Lung (tissue), 12 donors: Measurements from ENCODE around the gene ATF7IP2. TPM values are rescaled to one million over a fixed set of nuclear protein-coding genes. Genes with fewer than 3 reads are reported as not detected.
"Not testable (repeated sequence)": the region's sequence is repeated elsewhere in the genome, so short reads cannot be mapped to it uniquely, and the experiment has no call there.

Experiments used
- ATAC-seq: fragments of 200-7000 bp; cut with Tn5 transposase; one replicate; pipeline ENCODE4 v1.9.1; 2020; ENCODE audit warnings: moderate number of reproducible peaks; ENCODE audit not compliant: insufficient read depth, low FRiP score
- DNase-seq, 3 donors: peaks; one replicate each; pipeline ENCODE4 v3.0.0-alpha.2; 2013 to 2017
- H3K27ac ChIP-seq, 2 donors: one replicate each; pipeline ENCODE4 v1.5.1; 2013; ENCODE audit warnings: mild to moderate bottlenecking in 2 of 2, moderate library complexity in 2 of 2, control low read depth in 1 of 2, inconsistent platforms in 1 of 2, low read depth in 1 of 2, low read length in 1 of 2
- H3K27me3 ChIP-seq, 3 donors: one replicate each; pipeline ENCODE4 v1.5.1; 2013; ENCODE audit warnings: low read length in 2 of 3; ENCODE audit not compliant: control insufficient read depth in 3 of 3, insufficient read depth in 3 of 3
- H3K36me3 ChIP-seq, 4 donors: one replicate each; pipeline ENCODE4 v1.5.1; 2013; ENCODE audit warnings: low read length in 4 of 4, mild to moderate bottlenecking in 1 of 4, moderate library complexity in 1 of 4; ENCODE audit not compliant: control insufficient read depth in 4 of 4, insufficient read depth in 4 of 4
- H3K4me1 ChIP-seq, 5 donors: one replicate each; pipeline ENCODE4 v1.5.1; 2013; ENCODE audit warnings: low read length in 5 of 5, mild to moderate bottlenecking in 2 of 5, moderate library complexity in 1 of 5; ENCODE audit not compliant: control insufficient read depth in 5 of 5, insufficient read depth in 5 of 5
- H3K4me3 ChIP-seq: one replicate; pipeline ENCODE4 v1.5.1; 2013; ENCODE audit warnings: mild to moderate bottlenecking, control low read depth, moderate library complexity
- H3K9ac ChIP-seq, 2 donors: one replicate each; pipeline ENCODE4 v1.5.1; 2013; ENCODE audit warnings: low read length in 2 of 2, control low read depth in 1 of 2; ENCODE audit not compliant: insufficient read depth in 1 of 2
- H3K9me3 ChIP-seq, 4 donors: one replicate each; pipeline ENCODE4 v1.5.1; 2013; ENCODE audit warnings: low read length in 3 of 4, mild to moderate bottlenecking in 1 of 4, moderate library complexity in 1 of 4; ENCODE audit not compliant: control insufficient read depth in 4 of 4, insufficient read depth in 3 of 4
- CTCF ChIP-seq: IDR thresholded peaks from 2 replicates; pipeline ENCODE4 v1.5.1; 2012; ENCODE audit warnings: mild to moderate bottlenecking; ENCODE audit errors: control extremely low read depth, extremely low read depth
- WGBS, 2 donors: extraction: QIAGEN DNeasy Blood & Tissue Kit; methylation state at CpG; one replicate each; pipeline ENCODE4 v1.1.7; 2013; 5-methylcytosine and 5-hydroxymethylcytosine counted together
- polyA plus RNA-seq, 2 donors: library from polyadenylated mRNA; stranded (reverse); fragments of 200-250 nt; gene quantifications; one replicate each; pipeline ENCODE4 v1.2.1, GENCODE V29; 2013
- total RNA-seq, 2 donors: library from RNA; depleted of rRNA in 1 of 2; stranded (reverse); fragments of >200 nt in 1 of 2; gene quantifications; one replicate each; pipeline ENCODE4 v1.2.1, GENCODE V29; 2014 to 2021
- donor health status: control.
- donor health status: control.
- donor health status: Bipolar disorder and iron deficiency.
- donor health status: healthy.
- donor health status: DM: yes; HTN: yes; CAD: no.

The ATF7IP2 gene
- total and polyA plus RNA-seq, 4 donors = 7.3 to 18.0 (median 14.5) TPM

- H3K9ac ChIP-seq = no peak overlapping the region
- TF ChIP-seq CTCF = no peak
- H3K9me3 ChIP-seq = no peaks in the 10 kb centered on the region
- DNase-seq (no peak), ATAC-seq (no peak)
- WGBS, 2 donors = 98 to 99% methylated on average over 2 of the region's 2 CpGs
- no peaks in the 10 kb centered on the region for H3K27me3 ChIP-seq
- no peak overlapping the region for H3K4me3 ChIP-seq
- H3K4me1 ChIP-seq = no peaks in the 10 kb centered on the region
- peaks cover 0 to 3% (median 1%) of the 10 kb centered on the region in 4 donors for H3K36me3 ChIP-seq
- H3K27ac ChIP-seq = no peak overlapping the region
These were observed 80.0 kb downstream of the ATF7IP2 start for GRCh38 chr16:10465821-10466220.

- H3K27ac ChIP-seq = no peak overlapping the region
- 95 to 99% methylated on average over 2 of the region's 2 CpGs for WGBS, 2 donors
- ATAC-seq = no peak
- H3K4me1 ChIP-seq = no peaks in the 10 kb centered on the region
- H3K36me3 ChIP-seq = peaks cover 0 to 3% (median 1%) of the 10 kb centered on the region in 4 donors
- no peak overlapping the region for H3K4me3 ChIP-seq
- H3K27me3 ChIP-seq = no peaks in the 10 kb centered on the region
- no peak for DNase-seq
- H3K9ac ChIP-seq = no peak overlapping the region
- H3K9me3 ChIP-seq = no peaks in the 10 kb centered on the region
- no peak for TF ChIP-seq CTCF
These were observed 80.5 kb downstream of the ATF7IP2 start for GRCh38 chr16:10466313-10466712.

- DNase-seq = no peak
- no peak for TF ChIP-seq CTCF
- no peak for ATAC-seq
- Histone ChIP-seq H3K4me1 (no peaks in the 10 kb centered on the region), H3K36me3 (peaks cover 0 to 3% (median 1%) of the 10 kb centered on the region in 4 donors), H3K27me3 (no peaks in the 10 kb centered on the region), H3K27ac (no peak overlapping the region), H3K9ac (no peak overlapping the region), H3K4me3 (no peak overlapping the region), H3K9me3 (no peaks in the 10 kb centered on the region)
These were observed 81.0 kb downstream of the ATF7IP2 start for GRCh38 chr16:10466861-10467260.

- not testable (repeated sequence) for ATAC-seq, H3K9ac ChIP-seq, DNase-seq, H3K36me3 ChIP-seq, H3K27me3 ChIP-seq, H3K4me3 ChIP-seq, H3K9me3 ChIP-seq, H3K27ac ChIP-seq, H3K4me1 ChIP-seq
- WGBS, 2 donors = 96 to 97% methylated on average over 1 of the region's 1 CpG
These were observed 90.8 kb downstream of the ATF7IP2 start for GRCh38 chr16:10476636-10477035.
